KMS-11 (cell line): ENCODE results near the gene FSD2.

Experiments used
- H2AFZ ChIP-seq: fragments of 200-600 bp; sonication (generic); 2 replicates; pipeline ENCODE4 v1.6.1; 2016; ENCODE audit warnings: antibody characterized with exemption, mixed run types, low read depth
- H3K27ac ChIP-seq: fragments of 200-600 bp; sonication (generic); 2 replicates; pipeline ENCODE4 v1.6.1; 2016; ENCODE audit warnings: mild to moderate bottlenecking, mixed run types
- H3K27me3 ChIP-seq: fragments of 200-600 bp; sonication (generic); 2 replicates; pipeline ENCODE4 v1.6.1; 2017; ENCODE audit warnings: mild to moderate bottlenecking, low read depth, mixed run types, moderate library complexity; ENCODE audit not compliant: insufficient read depth
- H3K36me3 ChIP-seq: fragments of 200-600 bp; sonication (generic); 2 replicates; pipeline ENCODE4 v1.6.1; 2017; ENCODE audit warnings: mild to moderate bottlenecking, mixed run types; ENCODE audit not compliant: insufficient read depth
- H3K4me1 ChIP-seq: fragments of 200-600 bp; sonication (generic); 2 replicates; pipeline ENCODE4 v1.6.1; 2016; ENCODE audit warnings: mild to moderate bottlenecking, low read depth, mixed run types; ENCODE audit not compliant: poor library complexity, severe bottlenecking
- H3K4me2 ChIP-seq: fragments of 200-600 bp; sonication (generic); 2 replicates; pipeline ENCODE4 v1.7.0; 2016; ENCODE audit warnings: mild to moderate bottlenecking, mixed run types
- H3K4me3 ChIP-seq: fragments of 200-600 bp; sonication (generic); IDR thresholded peaks from 2 replicates; pipeline ENCODE4 v1.6.1; 2017; ENCODE audit warnings: low read depth, low read length, mixed read lengths; ENCODE audit not compliant: insufficient read depth
- H3K79me2 ChIP-seq: fragments of 200-600 bp; sonication (generic); 2 replicates; pipeline ENCODE4 v1.6.1; 2016; ENCODE audit warnings: low read depth, mixed run types; ENCODE audit not compliant: insufficient read depth
- H3K9ac ChIP-seq: fragments of 200-600 bp; sonication (generic); 2 replicates; pipeline ENCODE4 v1.6.1; 2016; ENCODE audit warnings: mild to moderate bottlenecking, mixed run types
- H4K20me1 ChIP-seq: fragments of 200-600 bp; sonication (generic); 2 replicates; pipeline ENCODE4 v1.6.1; 2016; ENCODE audit warnings: mild to moderate bottlenecking, mixed run types; ENCODE audit not compliant: insufficient read depth
- CTCF ChIP-seq: fragments of 200-600 bp; sonication (generic); conservative IDR thresholded peaks from 2 replicates; pipeline ENCODE4 v1.6.1; 2017; ENCODE audit warnings: low read depth, mild to moderate bottlenecking, antibody characterized with exemption, low read length, moderate library complexity, mixed read lengths

The FSD2 gene

GRCh38 chr15:82764117-82764490 lies 41.8 kb downstream of the FSD2 start:
- no peak overlapping the region for H3K4me2 ChIP-seq
- H3K36me3 ChIP-seq, result no peaks in the 10 kb centered on the region
- no peaks in the 10 kb centered on the region for H4K20me1 ChIP-seq
- no peak overlapping the region for H3K27ac ChIP-seq
- no peak overlapping the region for H2AFZ ChIP-seq
- no peaks in the 10 kb centered on the region for H3K4me1 ChIP-seq
- H3K27me3 ChIP-seq, result no peaks in the 10 kb centered on the region
- TF ChIP-seq CTCF, result no peak
- H3K79me2 ChIP-seq, result no peaks in the 10 kb centered on the region
- no peak overlapping the region for H3K9ac ChIP-seq
- no peak overlapping the region for H3K4me3 ChIP-seq

GRCh38 chr15:82763361-82764116 lies 42.3 kb downstream of the FSD2 start:
- Histone ChIP-seq H3K4me3 (no peak overlapping the region), H4K20me1 (no peaks in the 10 kb centered on the region), H2AFZ (no peak overlapping the region), H3K4me2 (no peak overlapping the region), H3K4me1 (no peaks in the 10 kb centered on the region), H3K36me3 (no peaks in the 10 kb centered on the region), H3K79me2 (no peaks in the 10 kb centered on the region), H3K27me3 (no peaks in the 10 kb centered on the region), H3K9ac (no peak overlapping the region), H3K27ac (no peak overlapping the region)
- no peak for TF ChIP-seq CTCF

GRCh38 chr15:82751308-82751707 lies 54.6 kb downstream of the FSD2 start:
- peaks cover 50% of the 10 kb centered on the region for H3K79me2 ChIP-seq
- peak overlapping the region; percentile 61; the same call in 1 of the 2 replicates for H3K9ac ChIP-seq
- peaks cover 11% of the 10 kb centered on the region; the same call in 1 of the 2 replicates for H3K36me3 ChIP-seq
- no peak overlapping the region for H2AFZ ChIP-seq
- no peak for TF ChIP-seq CTCF
- no peaks in the 10 kb centered on the region; the same call in 1 of the 2 replicates for H4K20me1 ChIP-seq
- peaks cover 23% of the 10 kb centered on the region for H3K4me1 ChIP-seq
- H3K4me3 ChIP-seq, result peak overlapping the region; percentile 36
- H3K4me2 ChIP-seq, result peak overlapping the region; percentile 55
- H3K27ac ChIP-seq, result peak overlapping the region; percentile 53; the same call in 1 of the 2 replicates
- no peaks in the 10 kb centered on the region for H3K27me3 ChIP-seq

GRCh38 chr15:82750831-82751180 lies 55.1 kb downstream of the FSD2 start:
- no peak for TF ChIP-seq CTCF
- Histone ChIP-seq H3K79me2 (peaks cover 45% of the 10 kb centered on the region), H3K27ac (peak overlapping the region; percentile 53), H2AFZ (peak overlapping the region; percentile 87), H4K20me1 (no peaks in the 10 kb centered on the region; the same call in 1 of the 2 replicates), H3K4me2 (peak overlapping the region; percentile 55), H3K4me3 (peak overlapping the region; percentile 54), H3K36me3 (peaks cover 11% of the 10 kb centered on the region; the same call in 1 of the 2 replicates), H3K9ac (peak overlapping the region; percentile 61; the same call in 1 of the 2 replicates), H3K27me3 (no peaks in the 10 kb centered on the region), H3K4me1 (peaks cover 23% of the 10 kb centered on the region)
